ENCODE data around the gene COA8.

COA8 gene

GRCh38 chr14:103548463-103549351 is 14.1 kb upstream of the COA8 start:
- no peak for DNase-seq (ENCODE audit: low read depth in 2 of 2)

DNA sequence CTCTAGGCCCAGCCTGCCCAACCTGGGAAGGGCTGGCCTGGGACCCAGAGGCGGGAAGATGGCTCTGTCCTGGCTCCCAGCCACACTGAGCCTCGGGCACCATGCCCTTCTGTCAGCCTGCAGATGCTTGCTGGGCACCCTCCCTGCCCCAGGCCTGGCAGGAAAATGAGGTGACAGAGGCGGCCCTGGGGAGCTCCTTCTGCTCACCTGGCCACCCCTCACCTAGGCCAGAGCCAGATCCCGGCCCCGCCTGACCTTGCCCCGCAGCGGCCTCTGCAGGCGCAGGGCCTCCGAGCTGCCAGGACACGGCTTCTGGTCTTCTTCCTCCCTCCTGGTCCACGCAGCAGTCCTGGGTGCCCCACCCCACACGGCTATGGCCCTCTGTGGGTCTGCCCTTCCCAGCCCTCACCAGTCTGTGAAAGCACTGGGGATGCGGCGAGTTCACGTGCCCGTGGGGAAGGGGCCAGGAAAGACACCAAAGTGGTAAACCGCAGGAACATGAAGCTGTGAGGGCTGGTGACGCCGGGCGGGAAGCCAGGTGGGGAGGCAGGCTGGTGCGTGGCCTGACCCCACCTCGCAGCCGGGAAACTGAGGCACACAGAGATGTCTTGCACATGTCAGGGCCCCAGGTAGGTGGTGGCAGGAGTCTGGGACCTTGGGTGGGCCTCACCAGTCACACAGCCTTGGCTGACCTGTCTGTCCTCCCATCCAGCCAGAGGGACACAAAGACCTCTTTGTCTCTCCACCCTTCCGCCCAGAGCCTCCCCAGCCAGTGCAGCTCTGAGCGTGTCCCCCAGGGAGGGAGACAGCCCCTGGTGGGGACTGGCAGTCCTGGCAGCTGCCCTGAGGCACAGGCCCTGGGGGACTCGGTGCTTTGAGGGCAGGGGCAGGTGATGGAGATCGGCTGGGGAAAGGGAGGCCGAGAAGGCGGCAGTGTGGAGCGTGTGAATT is 13.1 kb upstream of the COA8 start:
- no peak for DNase-seq (ENCODE audit: low read depth in 2 of 2)

- DNase-seq (ENCODE audit: low read depth in 2 of 2), result no peak
Measured at GRCh38 chr14:103550451-103551337, 12.1 kb upstream of the COA8 start.

- no peak for DNase-seq (ENCODE audit: low read depth in 2 of 2)
Measured at GRCh38 chr14:103551338-103551762, 11.4 kb upstream of the COA8 start.

- DNase-seq (ENCODE audit: low read depth in 2 of 2), result no peak
Measured at GRCh38 chr14:103552011-103552845, 10.5 kb upstream of the COA8 start.

DNA sequence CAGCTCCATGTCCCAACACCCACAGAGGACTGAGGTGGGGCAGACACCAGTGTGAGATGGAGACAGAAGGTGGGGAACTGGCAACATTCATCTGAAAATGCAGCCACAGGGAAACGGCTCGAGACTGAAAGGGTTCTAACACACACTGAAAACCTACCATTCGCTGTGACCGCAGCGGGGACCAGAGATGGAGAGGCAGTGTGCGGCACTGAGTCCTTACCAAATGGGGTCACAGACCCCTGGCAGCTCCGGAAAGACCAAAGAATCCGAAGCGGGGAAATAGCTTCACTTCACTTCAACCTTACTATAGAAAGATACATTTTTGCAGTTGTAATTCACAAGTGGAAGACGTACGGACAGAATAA is 9.9 kb upstream of the COA8 start:
- no peak for DNase-seq (ENCODE audit: low read depth in 2 of 2)

- DNase-seq (ENCODE audit: low read depth in 2 of 2), result no peak
Measured at GRCh38 chr14:103555559-103556337, 7.0 kb upstream of the COA8 start.

GRCh38 chr14:103556946-103557758 is 5.6 kb upstream of the COA8 start:
- no peak for DNase-seq (ENCODE audit: low read depth in 2 of 2)

DNA sequence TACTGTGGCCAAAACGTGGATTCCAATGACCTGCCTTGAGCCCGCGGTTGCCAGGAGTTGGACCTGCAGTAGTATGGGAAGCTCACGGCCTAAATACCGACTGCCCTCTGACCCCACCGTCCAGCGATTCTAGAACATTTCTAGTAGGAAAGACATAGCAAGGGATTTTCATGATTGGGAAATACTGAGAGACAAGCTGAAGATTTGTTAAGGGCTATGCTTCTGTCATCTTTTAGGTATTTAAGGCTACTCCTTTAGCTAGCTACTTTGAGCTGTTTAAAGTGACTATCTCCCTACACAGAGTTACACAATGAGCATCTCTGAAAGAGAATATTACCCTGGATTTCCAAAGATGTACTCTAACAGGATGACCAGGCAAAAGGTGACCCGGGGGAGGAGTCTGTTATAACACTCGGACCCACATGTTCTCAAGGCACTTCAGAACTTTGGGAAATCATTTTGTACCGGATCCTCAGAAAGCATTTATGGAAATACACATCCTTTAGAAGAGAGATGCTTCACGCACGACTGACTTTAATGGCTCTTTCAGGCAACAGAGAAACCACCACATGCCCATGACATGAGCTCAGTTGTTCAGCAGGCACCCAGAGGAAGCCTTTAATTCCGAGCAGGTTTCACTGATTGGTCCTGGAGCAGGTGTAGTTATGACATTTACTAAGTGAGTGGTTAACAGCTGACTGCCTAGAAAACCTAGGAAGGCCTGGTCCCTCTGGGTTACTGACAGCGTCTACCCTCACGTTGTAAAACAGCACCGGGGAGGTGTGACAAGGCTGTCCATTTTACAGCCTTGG is 4.5 kb upstream of the COA8 start:
- no peak for DNase-seq (ENCODE audit: low read depth in 2 of 2)

DNA sequence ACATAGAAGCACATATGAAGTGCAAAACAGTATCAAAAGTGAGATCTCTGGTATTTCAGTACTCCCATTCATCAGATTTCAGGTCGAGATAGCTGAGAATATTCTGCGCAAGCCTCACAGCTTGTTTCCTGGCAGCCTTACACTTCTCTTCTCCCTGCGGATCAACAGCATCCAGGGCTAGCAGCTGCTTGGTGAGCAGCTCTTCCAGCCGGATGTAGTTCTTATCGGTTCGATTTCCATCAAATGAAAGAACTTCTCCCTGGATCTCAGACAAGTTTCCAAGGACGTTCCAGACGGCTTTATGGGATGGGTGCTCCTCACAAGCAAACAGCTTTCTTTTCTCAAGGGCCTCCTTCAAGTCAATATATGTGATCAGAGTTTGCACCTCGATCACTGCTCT is 3.0 kb upstream of the COA8 start:
- no peak for DNase-seq (ENCODE audit: low read depth in 2 of 2)

- DNase-seq (ENCODE audit: low read depth in 2 of 2), result no peak
Measured at GRCh38 chr14:103560691-103561090, 2.1 kb upstream of the COA8 start.

- DNase-seq (ENCODE audit: low read depth in 2 of 2), result no peak
Measured at GRCh38 chr14:103561381-103562178, 1.2 kb upstream of the COA8 start.

DNA sequence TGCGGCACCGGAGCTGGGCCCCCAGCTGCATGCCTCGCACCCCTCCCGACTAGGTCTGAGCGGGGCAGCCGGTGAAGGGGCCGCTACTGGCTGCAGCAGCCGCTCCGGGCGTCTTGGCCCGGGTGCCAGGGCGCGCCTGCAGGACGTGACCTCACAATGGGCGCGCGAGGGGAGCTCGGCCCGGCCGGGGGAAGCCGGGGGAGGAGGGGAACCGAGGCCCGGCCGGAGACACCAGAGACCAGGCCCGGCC is 656 bp upstream of the COA8 start:
- DNase-seq (ENCODE audit: low read depth in 2 of 2), result no peak

DNA sequence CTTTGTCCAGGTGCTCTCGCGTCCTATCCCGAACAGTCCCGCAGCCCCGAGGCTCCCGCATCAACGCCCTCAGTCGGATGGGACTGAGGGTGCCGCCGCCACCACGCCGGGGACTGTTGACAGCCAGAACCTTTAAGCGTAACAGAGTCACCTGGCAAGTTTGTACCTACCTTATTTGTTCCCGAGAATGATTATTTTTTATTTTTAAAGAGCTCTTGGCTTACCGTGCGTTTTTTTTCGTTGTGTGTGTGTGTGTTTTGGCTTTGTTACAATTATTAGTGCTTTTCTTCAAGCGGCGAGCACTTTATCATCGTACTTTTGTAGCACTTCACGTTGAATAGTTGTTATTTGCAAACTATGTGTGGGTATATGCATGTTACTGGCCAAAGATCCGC is 463 bp downstream of the COA8 start:
- DNase-seq (ENCODE audit: low read depth in 2 of 2), result no peak

GRCh38 chr14:103563844-103564505 is 1.2 kb downstream of the COA8 start:
- no peak for DNase-seq (ENCODE audit: low read depth in 2 of 2)

GRCh38 chr14:103568952-103569351 is 6.2 kb downstream of the COA8 start:
- no peak for DNase-seq (ENCODE audit: low read depth in 2 of 2)

GRCh38 chr14:103569408-103569807 is 6.6 kb downstream of the COA8 start:
- DNase-seq (ENCODE audit: low read depth in 2 of 2), result no peak

Data from fibroblast of skin of left quadriceps (primary cell).